ENCODE data around the gene ASCL3.
A peak's percentile ranks its signal among the peaks of the same experiment; 100 is the strongest.
"Not testable (repeated sequence)": the region's sequence is repeated elsewhere in the genome, so short reads cannot be mapped to it uniquely, and the experiment has no call there.

Gene ASCL3

DNA sequence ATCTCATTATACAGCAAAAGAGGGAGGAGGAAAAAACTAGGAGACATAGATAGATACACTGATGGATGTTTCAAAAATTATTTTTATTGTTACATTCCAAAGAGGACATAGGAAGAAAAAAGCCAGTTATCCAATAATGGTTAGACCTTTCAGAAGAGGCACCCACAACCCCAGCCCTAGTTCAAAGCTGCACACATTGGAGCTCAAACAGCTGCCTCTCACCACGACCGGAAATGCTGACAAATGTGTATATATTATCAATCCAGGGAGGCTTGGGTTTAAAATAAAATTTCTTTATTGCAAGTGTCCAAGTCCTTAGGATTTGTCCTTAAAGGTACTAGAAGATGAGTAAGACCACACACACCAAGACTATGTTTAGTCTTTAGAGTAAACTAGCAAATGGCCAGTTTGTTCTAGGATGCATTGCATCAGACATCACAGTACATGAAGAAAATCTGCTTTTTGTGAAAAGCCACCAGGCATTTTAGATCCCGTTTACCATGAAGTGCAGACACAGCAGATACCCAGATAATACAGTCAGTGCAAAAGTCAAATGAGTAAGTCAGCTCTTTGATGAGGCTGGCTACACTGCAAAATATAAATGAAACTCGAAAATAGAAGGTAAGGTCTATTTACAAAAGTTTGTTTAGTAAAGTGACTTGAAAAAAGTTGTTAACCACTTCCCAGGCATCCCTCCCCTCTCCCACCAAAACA is 4.6 kb upstream of the ASCL3 start:
- DNase-seq = no peak

DNA sequence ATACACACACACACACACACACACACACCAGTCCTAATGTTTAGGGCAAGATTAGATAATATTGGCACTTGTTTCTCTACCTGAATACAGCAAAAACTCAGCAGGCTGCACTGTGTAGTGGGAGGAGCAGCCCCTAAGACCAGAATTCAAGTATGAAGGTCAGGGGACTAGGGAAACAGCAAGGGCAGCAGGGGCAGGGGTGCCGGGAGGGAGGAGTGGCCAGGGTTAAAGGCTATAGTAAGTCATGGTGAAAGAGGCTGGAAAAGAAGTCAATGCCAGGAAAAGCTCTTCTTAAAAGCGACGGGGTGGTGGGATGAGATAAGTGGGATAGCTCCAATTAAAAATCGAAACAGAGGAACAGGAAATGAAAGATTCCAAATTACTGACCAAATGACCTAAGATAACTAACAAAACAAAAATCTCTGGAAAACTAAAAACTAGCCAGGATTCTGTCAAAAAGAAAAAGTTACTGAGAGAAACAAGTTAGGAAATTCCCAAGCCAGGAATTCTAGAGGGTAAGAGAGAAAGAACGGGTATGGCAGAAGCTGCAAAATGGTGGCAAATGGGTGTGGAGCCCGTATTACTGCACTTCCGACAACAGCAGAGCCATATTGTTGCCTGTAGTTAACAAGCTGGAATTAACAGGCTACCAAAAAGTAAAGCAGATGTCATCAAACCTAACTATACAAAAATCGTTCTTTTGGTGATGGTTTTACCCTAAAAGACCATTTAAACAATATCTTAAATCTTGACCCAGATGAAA is 1.3 kb downstream of the ASCL3 start:
- DNase-seq = no peak

DNA sequence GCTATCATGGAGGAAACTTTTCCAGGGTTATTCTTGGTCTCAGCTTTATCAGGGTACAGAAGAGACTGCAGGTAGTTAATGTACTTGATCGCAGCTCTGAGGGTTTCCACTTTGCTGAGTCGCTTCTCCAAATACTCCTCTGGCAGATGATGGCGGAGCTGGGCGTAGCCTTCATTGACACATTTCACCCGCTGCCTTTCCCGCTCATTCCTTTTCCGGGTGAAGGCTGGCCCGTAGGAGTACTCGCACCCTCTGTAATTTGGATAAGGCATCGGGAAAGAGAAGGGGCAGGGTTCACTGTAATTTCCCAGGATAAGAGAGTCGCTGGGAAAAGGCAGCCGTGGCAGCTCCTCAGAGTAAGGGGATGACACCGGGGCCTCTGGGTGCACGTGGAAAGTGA is 5.2 kb downstream of the ASCL3 start:
- no peak for DNase-seq

DNA sequence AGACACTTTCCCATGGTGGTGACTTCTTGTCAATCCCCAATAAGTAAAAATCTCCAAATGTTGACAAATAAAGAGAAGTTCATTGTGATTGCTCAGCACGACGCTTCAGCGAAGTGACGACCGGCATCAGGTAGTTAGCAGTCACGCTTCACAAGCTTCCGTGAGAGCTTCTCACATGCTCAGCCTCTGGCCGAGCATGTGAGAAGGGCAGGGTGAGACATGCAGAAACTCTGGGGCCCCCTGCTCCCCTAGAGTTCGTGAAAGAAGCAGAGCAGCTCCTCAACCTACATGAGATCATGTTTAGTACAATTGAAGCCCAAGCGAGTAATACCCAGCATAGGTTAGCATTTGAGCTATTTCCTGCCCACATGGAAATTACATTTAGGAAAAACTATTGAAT is 5.7 kb downstream of the ASCL3 start:
- DNase-seq = peak in 1 of 3 experiments; percentile 27

DNA sequence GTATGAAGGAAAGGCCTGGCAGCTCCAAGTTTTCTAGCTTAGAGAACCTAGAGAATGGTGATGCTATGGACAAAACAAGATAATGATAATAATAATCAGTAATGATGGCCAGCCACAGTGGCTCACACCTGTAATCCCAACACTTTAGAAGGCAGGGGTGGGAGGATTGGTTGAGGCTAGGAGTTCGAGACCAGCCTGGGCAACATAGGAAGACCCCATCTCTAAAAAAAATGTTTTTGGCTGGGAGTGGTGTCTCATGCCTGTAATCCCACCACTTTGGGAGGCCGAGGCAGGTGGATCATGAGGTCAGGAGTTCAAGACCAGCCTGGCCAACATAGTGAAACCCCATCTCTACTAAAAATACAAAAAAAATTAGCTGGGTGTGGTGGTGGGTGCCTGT is 7.0 kb downstream of the ASCL3 start:
- not testable (repeated sequence) for DNase-seq

DNA sequence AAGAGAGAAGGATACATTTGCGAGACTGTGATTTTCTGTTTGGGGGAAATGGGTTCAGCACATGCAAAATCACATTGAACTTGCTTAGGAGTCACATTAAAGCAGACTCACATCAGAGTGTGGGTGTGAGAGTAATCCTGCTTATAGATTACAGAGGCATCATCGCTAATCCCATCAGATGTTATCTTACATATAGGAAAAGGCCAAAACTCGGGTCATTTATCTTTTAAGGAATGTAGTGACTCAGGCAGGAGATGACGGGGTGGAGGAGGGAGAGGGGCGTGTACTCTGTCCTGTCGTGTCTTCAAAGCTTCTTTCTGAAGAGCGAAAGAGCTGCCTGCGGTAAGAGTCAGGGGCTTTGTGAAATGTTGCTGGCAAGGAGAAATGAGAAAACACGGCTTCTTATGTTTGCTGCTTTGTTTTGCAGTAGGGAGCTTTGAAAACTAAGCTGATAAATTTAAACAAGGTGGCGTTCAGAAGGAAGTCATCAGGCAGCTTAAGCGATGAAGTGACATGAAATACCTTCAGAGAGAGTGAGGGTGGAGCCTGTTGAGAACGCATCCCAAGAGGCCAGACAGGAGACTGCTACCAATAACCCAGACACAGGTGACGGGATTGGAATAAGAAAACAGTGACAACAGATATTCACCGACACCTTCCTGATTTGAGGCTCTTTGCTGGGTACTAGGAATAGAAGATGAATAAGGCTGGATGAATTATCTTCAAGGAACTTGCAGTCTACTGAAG is 7.9 kb downstream of the ASCL3 start:
- DNase-seq = no peak

DNA sequence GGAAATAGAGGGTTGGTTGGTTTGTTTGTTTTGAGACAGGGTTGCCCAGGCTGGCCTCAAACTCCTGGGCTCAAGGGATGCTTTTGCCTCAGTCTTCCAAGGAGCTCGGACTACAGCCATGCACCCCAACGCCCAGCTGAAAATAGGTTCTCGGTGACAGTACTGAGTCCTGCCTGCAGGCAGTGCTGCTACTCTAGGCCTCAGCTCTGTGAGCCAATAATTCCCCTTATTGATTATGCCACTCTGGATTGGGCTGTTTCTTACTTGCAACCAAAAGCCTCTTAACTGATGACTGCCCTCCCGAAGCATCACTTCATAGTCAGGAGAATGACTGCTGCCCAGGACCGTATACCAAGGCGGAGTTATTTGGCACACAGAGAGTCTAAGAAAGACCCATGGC is 8.9 kb downstream of the ASCL3 start:
- DNase-seq = no peak

DNA sequence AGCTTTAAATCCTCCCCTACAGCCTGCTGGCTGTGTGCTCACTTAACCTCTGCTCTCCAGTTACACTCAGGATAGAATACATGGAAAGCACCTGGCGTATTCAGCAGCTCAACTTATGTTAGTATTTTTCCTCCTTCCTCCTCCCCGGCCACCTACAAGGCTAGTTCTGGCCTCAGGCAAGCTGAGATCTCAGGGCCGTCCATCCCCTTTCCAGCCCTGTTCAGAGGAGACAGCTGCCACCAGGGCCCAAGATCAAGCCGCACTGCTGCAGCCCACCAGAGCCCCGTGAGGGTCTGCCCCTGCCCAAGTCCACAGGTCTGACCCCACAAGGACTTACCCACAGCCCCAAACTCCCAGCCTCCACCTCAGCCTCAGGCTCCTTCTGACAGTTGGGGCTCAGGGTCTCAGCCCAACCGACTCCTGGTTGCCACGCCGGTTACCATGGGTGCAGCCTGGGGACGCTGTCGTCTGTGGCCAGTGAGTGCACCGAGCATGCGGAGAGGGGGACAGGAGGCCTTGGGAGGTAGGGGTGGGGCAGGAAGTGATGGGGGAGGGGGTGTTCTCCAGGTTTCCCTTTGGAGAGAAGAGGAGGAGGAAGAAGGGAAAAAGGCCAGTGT is 10.1 kb downstream of the ASCL3 start, which contains the start of gene C11orf16:
TSS of gene C11orf16 (minus strand) at position 384 of the 617 bp plus-strand sequence. CDS start 639 bp downstream, outside the sequence.
- DNase-seq = peak; percentile 9 to 33 (median 12)

DNA sequence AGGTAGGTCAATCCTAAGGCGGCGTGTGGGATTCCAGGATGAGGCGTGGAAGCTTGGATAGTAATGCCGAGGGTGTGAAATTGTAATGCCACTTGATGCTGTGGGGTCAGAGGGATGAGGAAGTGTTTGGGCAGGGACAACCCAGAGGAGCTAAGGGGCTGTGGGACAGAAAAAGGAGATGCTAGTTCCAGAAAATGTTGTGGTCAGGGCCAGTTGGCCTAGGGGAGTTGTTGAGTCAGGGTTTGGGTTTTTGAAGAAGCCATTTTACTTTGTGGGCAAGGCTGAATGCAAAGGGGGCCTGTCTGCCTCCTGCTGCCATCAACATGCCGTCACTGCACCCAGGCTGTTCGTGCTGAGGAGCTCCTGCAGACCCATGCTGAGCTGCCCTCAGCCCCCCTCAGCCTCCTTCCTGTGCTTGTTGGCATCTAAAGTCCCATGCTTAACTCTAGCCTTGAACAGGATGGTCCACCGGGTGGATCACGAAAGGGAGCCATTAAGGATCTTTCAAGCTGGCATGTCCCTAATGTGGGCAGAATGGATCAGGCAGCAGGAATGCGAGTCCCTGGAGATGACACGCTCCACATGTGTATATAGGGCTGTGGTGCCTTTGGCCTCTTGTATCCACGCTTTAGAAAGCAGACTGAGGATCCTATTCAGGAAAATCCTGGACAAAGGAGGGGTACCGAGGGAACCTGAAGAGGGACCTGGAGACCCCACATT is 12.2 kb downstream of the ASCL3 start:
- DNase-seq = no peak

DNA sequence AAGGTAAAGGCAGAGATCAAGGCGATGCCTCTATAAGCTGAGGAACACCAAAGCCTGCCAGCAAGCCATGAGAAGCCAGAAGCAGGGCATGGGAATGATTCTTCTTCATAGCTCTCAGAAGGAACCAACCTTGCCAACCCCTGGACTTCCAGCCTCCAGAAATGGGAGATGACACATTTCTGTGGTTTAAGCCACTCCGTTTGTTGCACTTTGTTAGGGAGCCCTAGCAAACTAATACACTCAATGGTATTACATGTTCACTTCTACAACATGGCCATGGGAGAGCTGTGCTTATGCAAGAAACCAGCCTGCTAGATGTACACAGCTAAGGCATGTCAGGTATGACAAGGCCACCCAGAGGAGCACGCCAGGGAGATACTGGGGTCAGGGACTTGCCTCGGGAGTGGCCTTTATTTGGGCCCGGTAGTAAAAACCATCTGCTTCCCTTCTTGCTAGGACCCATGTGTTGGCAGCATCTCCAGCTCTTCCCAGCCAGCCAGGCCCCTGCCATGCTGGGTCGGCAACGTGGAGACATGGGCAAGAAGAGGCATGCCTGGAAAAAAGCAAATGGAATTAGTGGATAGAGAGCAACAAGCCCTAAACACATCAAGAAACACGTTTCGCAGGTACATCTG is 13.7 kb downstream of the ASCL3 start:
- DNase-seq = no peak

DNA sequence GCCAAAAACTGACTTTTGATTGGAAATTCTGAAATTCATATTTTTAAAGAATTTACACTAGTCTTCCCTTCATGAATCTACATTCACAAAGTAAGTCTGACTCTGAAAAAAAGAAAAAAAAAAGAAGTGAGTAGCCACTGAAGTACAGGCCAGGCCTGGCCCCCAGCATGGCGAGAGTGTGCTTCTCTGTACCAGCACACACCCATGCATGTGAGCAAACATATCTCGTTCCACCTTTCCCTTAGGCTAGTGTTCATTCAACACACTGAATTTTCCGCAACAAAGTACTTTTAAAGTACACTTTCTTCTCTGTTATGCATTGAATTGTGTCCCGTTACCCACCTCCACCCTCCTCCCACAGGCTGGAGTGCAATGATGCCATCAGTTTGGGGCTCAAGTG is 14.6 kb downstream of the ASCL3 start:
- no peak for DNase-seq

DNA sequence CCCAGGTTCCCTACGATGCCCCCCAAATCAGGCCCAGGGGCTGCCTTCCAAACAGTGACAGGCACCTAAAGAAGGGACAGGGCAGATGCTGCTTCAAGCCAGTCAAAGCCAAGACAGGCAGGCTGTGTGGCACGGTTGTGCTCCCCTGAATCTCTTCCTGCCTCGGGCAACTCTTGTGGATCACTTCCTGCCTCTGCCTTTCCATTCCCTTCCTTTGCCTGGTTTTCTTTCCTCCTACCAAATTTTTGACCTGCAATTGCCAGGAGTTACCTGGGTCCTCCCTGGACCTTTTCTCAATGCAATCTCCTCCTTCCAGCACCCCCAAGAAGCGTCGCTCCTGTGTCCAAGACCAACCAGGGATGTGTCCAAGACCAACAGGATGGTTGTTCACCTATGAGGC is 15.6 kb downstream of the ASCL3 start:
- no peak for DNase-seq

DNA sequence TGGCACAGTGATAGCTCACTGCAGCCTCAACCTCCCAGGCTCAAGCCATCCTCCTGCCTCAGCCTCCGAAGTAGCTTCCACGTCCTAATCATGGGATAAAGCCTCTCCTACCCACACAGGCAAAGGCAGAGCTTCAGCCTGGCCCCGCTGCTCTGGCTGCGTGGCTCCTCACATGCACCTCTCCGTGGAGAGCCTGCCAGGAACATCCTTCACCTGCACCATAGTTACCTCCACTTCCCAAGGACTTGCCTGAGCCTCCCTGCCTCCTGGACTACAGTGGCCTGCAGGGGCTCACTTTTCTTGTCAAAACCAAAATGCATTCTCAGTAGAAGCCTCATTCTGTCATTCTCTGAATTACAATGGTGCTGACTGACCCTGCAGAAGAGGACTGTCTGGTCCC is 16.6 kb downstream of the ASCL3 start:
- DNase-seq = no peak

DNA sequence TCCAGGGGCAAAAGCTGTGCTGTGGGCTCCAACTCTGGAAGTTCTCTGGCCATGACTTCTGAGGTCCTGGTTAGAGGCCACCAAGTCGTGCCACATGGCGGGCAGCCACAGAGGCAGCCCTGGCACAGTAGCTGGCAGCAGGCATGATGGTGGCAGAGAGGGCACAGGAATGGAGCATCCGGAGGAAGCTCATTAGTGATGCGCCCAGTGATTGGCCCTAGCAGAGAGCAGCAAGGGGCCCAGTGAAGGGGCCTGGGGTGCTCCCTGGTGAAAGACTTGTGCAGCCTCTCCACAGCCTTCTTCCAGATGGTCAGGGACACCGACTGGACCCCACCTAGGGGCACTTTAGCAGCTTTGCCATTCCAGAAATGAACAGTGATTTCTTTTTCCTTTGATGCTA is 17.1 kb downstream of the ASCL3 start:
- DNase-seq = no peak

DNA sequence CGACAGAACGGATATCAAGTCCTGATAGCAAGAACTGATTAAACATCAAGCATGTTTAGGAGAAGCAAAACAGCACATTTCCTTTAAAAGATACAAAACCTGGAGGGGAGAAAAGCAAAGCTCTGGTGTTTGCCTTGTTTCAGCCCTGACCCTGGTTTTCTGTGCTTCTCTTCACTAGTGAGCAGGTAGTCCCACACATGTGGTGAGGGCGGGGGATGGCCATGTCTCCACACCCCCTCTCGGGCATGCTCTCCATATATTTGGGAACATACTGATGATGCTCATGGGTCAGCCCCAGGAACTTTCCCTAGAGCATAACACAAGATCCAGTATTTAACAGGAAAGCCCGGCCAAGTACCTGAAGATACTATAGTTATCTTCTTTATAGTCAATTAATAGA is 20.1 kb downstream of the ASCL3 start:
- DNase-seq = no peak

DNA sequence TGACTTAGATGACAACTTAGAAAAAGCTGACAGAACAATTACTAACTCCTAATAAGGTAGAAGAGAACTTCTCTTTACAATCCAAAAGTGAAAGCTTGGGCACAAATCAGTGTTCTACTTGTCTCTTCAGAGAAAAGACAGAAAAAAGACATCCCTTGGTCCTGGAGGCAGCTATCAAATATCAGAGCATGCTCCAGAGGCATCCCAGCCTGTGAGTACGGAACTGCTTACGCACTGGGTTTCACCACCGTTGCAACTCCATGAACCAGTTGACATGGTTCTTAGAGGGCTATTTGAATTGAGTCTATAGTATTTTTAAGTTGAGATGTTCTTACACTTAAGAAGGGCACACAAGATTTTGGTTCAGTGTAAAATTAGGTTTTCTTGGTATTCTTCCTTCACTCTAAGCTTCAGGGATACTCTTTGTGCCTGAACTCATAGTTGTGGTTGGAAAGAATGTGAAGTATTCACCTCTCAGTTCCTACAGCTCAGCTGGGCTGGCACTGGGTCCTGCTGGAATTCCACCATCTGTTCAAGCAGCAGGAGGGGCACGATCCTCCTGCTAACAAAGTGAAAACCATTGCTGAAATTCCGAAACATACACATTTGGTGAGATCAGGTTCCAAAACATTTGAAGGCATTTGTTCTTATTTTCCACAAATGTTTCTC is 25.5 kb downstream of the ASCL3 start:
- DNase-seq = no peak

DNA sequence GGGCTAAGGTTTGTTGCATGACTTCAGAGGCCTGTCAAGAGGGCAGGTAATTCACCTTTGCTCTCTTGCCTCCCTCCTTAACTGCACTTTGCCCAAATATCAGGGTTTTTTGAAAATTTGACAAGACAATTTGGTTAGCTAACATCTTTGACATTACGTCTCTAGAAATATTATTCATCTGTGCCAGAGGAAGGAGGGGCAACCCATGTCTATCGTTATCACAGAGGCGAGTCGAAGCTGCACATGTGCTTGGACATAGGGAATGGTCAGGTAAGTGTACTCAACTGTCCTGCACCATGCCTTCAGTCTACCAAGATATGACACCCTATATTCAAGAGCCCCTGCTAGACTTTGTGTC is 28.2 kb downstream of the ASCL3 start:
- no peak for DNase-seq

DNA sequence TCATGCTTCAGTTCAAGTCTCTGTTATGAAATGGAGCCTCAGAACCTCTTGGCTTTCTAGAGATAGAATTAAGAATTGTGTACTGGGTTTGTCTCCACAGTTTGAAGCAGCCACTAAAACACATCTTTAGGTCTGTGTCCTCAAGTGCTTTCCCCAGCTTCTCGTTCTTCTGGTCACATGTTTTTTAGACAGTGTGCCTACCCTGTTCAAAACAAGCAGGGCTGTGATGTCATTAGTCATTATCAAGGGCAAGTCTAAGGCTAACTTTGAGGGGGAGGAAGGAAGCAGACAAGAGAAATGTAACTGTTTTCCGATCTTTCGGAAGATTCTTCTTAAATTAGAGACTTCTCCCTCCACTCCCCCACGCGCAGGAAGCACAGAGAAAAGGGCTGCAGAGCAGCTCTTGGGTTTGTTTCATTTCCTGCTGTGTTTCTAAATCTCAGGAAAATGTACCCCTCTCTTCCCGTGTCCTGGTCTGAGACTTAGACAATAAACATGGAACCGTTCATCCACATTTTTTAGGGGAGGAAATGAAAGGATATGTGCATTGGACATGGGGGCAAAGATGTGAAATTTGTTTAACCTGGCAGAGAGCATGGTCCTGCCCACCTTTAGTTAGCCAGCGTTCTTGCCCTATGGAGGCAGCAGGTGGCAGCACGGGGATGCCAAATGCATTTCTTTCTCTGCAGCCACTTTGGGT is 28.7 kb downstream of the ASCL3 start:
- peak; percentile 13 to 69 (median 59) for DNase-seq

DNA sequence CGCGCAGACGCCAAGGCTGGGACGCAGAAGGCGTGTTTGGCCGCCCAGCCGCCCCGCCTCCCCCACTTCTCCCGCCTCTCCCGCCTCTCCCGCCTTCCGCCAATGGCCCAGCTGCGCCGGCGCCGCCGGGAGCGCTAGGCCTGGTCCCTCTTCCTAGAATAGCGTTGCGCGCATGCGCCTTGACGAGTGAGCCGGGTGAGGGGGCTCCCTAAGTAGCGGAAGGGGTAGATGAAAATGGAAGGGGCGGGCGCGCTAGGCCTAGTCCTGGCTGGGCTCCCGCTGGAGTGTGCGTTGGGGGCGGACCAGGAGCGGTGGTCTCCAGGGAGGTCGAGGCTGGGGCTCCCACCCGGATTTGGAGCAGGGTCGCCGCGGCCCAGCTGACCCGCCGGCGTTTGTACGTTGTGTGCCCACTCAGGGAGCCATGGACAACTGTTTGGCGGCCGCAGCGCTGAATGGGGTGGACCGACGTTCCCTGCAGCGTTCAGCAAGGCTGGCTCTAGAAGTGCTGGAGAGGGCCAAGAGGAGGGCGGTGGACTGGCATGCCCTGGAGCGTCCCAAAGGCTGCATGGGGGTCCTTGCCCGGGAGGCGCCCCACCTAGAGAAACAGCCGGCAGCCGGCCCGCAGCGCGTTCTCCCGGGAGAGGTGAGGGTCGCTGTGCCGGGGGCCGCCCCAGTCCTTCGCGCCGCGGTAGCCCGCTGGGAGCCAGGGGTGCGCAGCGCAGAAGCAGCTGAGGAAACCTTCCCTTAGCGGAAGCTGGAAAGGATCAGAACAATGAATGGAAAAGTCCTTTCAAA is 31.6 kb downstream of the ASCL3 start, which contains the start of gene AKIP1:
TSS of gene AKIP1 (plus strand) at position 161 of the 795 bp plus-strand sequence. CDS start at position 422, 261 bp downstream.
- peak; percentile 96 to 98 (median 97) for DNase-seq

DNA sequence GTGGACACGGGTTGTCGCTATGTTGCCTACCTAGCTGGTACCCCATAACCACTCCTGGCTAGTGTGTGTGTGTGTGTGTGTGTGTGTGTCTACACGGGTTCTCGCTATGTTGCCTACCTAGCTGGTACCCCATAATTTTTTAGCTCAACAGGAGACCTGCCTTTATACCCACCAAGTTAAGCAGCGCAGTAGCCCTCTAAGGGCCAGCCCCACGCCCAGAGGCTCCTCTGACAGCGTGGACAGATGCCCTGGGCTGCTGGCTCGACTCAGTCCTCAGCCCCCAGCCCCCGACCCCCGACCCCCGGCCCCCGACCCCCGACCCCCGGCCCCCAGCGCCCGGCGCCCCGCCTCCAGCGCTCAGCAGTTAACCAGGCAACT is 32.2 kb downstream of the ASCL3 start:
- DNase-seq = no peak
